ENCODE data around the gene PSORS1C1.

GRCh38 chr6:31132806-31133205 lies 18.2 kb downstream of the PSORS1C1 start:
- TF ChIP-seq POLR2A (IDR thresholded peaks at IDR 0.05) = no peak
- TF ChIP-seq CTCF (IDR thresholded peaks at IDR 0.05 in 8 of 11, conservative IDR thresholded peaks at IDR 0.05 in 3 of 11) = no peak
- TF ChIP-seq POLR2AphosphoS5 (IDR thresholded peaks at IDR 0.05) = no peak

All from spleen (tissue), 7 donors.